AG10803 (cell line): Measurements from ENCODE around the gene LHFPL2.

Experiments
- DNase-seq: peaks from one replicate; pipeline ENCODE4 v3.0.0; 2010; ENCODE audit warnings: low read depth
- H3K4me3 ChIP-seq: 2 replicates; pipeline ENCODE4 v1.5.1; 2011; ENCODE audit warnings: mild to moderate bottlenecking, low read length, control low read depth
- CTCF ChIP-seq: conservative IDR thresholded peaks from 2 replicates; pipeline ENCODE4 v1.5.1; 2011; ENCODE audit warnings: mild to moderate bottlenecking, low read length, control low read depth, inconsistent platforms

Gene LHFPL2

GRCh38 chr5:78618303-78618702 lies 30.3 kb downstream of the LHFPL2 start:
- H3K4me3 ChIP-seq: no peak overlapping the region
- no peak for TF ChIP-seq CTCF
- no peak for DNase-seq

GRCh38 chr5:78615697-78616096 lies 32.9 kb downstream of the LHFPL2 start:
- no peak for TF ChIP-seq CTCF
- DNase-seq: no peak
- no peak overlapping the region for H3K4me3 ChIP-seq

- no peak for TF ChIP-seq CTCF
- no peak for DNase-seq
- H3K4me3 ChIP-seq: no peak overlapping the region
Measured at GRCh38 chr5:78614816-78615215, 33.8 kb downstream of the LHFPL2 start.

GRCh38 chr5:78613756-78614155 lies 34.8 kb downstream of the LHFPL2 start:
- DNase-seq: no peak
- no peak for TF ChIP-seq CTCF
- H3K4me3 ChIP-seq: no peak overlapping the region

GRCh38 chr5:78613151-78613533 lies 35.4 kb downstream of the LHFPL2 start:
- no peak overlapping the region for H3K4me3 ChIP-seq
- no peak for TF ChIP-seq CTCF

GRCh38 chr5:78612227-78613150 lies 36.1 kb downstream of the LHFPL2 start:
- TF ChIP-seq CTCF: no peak

More at GRCh38 chr5:78613151-78613533, 35.4 kb downstream of the LHFPL2 start:
- DNase-seq: no peak

GRCh38 chr5:78611126-78611605 lies 37.4 kb downstream of the LHFPL2 start:
- TF ChIP-seq CTCF: no peak
- no peak for DNase-seq
- H3K4me3 ChIP-seq: no peak overlapping the region

More at GRCh38 chr5:78612227-78613150, 36.1 kb downstream of the LHFPL2 start:
- no peak overlapping the region for H3K4me3 ChIP-seq
- DNase-seq: peak; percentile 15
